Activated B cell treated with CpG ODN at 0.5 μM for 24 hours (primary cell): ENCODE data around the gene PTCHD1. TPM values are rescaled to one million over a fixed set of nuclear protein-coding genes. Genes with fewer than 3 reads are reported as not detected.

Experiments used
- ATAC-seq: fragments of 200-7000 bp; cut with Tn5 transposase; one replicate; pipeline ENCODE4 v1.10.0; 2021; ENCODE audit warnings: low read depth, mild to moderate bottlenecking, moderate library complexity
- CTCF ChIA-PET: fragments of 350-600 bp; sonication (Branson Sonifier 250); formaldehyde crosslinking; loops from one replicate; lab custom pipeline; 2021; ENCODE audit warnings: antibody characterized with exemption; lab: Charles Lee
- POLR2A ChIA-PET: fragments of 350-600 bp; sonication (Branson Sonifier 250); formaldehyde crosslinking; loops from one replicate; lab custom pipeline; 2021; ENCODE audit warnings: antibody characterized with exemption; lab: Charles Lee
- DNase-seq: peaks from one replicate; pipeline ENCODE4 v3.0.0; 2022
- H3K27ac Mint-ChIP-seq: one replicate; pipeline ENCODE4 v1.8.0; 2020; ENCODE audit warnings: mixed read lengths
- H3K27me3 Mint-ChIP-seq: one replicate; pipeline ENCODE4 v1.8.0; 2021; ENCODE audit warnings: mixed read lengths
- H3K36me3 Mint-ChIP-seq: one replicate; pipeline ENCODE4 v1.8.0; 2021; ENCODE audit warnings: low read depth, mixed read lengths
- H3K4me1 Mint-ChIP-seq: one replicate; pipeline ENCODE4 v1.8.0; 2021; ENCODE audit warnings: mixed read lengths
- H3K4me3 Mint-ChIP-seq: one replicate; pipeline ENCODE4 v1.8.0; 2020; ENCODE audit warnings: mild to moderate bottlenecking, mixed read lengths
- H3K9me3 Mint-ChIP-seq: one replicate; pipeline ENCODE4 v1.8.0; 2020; ENCODE audit warnings: mixed read lengths
- intact Hi-C: fragments of 100-400 bp; cut with micrococcal nuclease; formaldehyde crosslinking; loops from one replicate; pipeline ENCODE4 v1.15.1; 2024
- total RNA-seq: library from RNA; stranded (reverse); gene quantifications from 2 replicates; pipeline ENCODE4 v1.2.3, GENCODE V29; 2022
- TF ChIP-seq, protein P1 (sequence below): fragments of 200-600 bp; IDR thresholded peaks from one replicate; pipeline ENCODE4 v1.8.0; 2022; ENCODE audit warnings: antibody characterized with exemption, mild to moderate bottlenecking

The PTCHD1 gene
- total RNA-seq, 1 donor from 2014 or later, result 0.02 TPM

DNA sequence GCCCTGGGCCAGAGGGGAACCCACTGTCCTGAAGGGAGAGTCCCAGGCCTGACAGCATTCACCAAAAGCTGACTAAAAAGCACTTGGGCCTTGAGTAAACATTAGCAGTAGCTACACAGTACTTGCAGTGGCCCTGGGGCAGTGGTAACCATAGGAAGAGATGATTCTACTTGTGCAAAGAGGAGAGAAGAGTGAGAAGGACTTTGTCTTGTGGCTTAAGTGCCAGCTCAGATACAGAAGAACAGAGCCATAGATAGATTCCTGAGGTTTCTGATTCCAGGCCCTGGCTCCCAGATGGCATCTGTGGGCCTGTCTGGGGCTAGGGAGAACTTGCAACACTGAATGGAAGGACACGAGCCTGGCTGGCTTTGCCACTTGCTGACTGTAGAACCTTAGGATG is 100.5 kb downstream of the PTCHD1 start:
- intact Hi-C loops, result no loop called here
- no peak for ATAC-seq
- CTCF ChIA-PET, result no interaction called here
- H3K4me1 Mint-ChIP-seq, result no peaks in the 10 kb centered on the region
- POLR2A ChIA-PET, result no interaction called here
- TF ChIP-seq, protein P1, sequence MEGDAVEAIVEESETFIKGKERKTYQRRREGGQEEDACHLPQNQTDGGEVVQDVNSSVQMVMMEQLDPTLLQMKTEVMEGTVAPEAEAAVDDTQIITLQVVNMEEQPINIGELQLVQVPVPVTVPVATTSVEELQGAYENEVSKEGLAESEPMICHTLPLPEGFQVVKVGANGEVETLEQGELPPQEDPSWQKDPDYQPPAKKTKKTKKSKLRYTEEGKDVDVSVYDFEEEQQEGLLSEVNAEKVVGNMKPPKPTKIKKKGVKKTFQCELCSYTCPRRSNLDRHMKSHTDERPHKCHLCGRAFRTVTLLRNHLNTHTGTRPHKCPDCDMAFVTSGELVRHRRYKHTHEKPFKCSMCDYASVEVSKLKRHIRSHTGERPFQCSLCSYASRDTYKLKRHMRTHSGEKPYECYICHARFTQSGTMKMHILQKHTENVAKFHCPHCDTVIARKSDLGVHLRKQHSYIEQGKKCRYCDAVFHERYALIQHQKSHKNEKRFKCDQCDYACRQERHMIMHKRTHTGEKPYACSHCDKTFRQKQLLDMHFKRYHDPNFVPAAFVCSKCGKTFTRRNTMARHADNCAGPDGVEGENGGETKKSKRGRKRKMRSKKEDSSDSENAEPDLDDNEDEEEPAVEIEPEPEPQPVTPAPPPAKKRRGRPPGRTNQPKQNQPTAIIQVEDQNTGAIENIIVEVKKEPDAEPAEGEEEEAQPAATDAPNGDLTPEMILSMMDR, result no peak
- no peak overlapping the region for H3K4me3 Mint-ChIP-seq
- no peak overlapping the region for H3K27ac Mint-ChIP-seq
- DNase-seq, result no peak
- peaks cover 3% of the 10 kb centered on the region for H3K9me3 Mint-ChIP-seq
- H3K36me3 Mint-ChIP-seq, result no peaks in the 10 kb centered on the region
- H3K27me3 Mint-ChIP-seq, result no peaks in the 10 kb centered on the region

DNA sequence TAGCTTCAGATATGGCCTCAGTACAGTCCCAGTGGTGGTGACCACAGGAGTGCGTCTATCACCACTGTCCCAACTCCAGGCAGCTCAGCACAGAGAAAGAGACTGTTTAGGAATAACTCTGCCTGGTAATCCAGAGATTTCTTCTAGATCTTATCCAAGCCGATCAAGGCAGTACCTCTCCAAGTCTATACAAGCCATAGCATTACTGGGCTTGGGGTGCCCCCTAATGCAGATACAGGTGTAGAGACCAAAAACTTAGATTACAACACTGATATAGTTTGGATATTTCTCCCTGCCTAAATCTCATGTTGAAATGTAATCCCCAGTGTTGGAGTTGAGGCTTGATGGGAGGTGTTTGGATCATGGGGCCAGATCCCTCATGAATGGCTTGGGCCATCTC is 100.9 kb downstream of the PTCHD1 start:
- no peak for DNase-seq
- ChIA-PET CTCF (no interaction called here), POLR2A (no interaction called here)
- H3K9me3 Mint-ChIP-seq, result peaks cover 3% of the 10 kb centered on the region
- no peaks in the 10 kb centered on the region for H3K27me3 Mint-ChIP-seq
- no peak overlapping the region for H3K27ac Mint-ChIP-seq
- TF ChIP-seq, protein P1, result no peak
- ATAC-seq, result no peak
- H3K4me1 Mint-ChIP-seq, result no peaks in the 10 kb centered on the region
- intact Hi-C loops, result no loop called here
- no peak overlapping the region for H3K4me3 Mint-ChIP-seq
- H3K36me3 Mint-ChIP-seq, result no peaks in the 10 kb centered on the region

DNA sequence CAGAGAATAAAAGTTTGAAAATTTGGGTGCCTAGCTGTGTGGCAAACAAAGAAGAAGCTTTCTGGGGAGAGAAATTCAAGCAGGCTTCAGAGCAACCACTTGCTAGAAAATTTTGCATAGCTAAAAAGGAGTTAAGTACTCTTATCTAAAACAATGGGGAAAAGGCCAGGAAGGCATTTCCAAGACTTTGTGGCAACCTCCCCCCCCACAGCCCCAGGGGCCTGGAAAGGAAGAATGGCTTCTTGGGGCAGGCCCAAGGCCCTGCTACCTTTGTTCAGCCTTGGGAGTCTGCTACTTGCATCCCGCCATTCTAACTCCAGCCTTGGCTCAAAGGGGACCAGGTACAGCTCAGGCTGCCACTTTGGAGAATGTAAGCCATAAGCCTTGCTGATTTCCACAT is 102.2 kb downstream of the PTCHD1 start:
- TF ChIP-seq, protein P1, result no peak
- POLR2A ChIA-PET, result no interaction called here
- Mint-ChIP-seq H3K27me3 (no peaks in the 10 kb centered on the region), H3K4me1 (no peaks in the 10 kb centered on the region), H3K27ac (no peak overlapping the region), H3K4me3 (no peak overlapping the region), H3K9me3 (peaks cover 5% of the 10 kb centered on the region), H3K36me3 (no peaks in the 10 kb centered on the region)
- ATAC-seq (no peak), DNase-seq (no peak)
- intact Hi-C loops, result no loop called here
- CTCF ChIA-PET, result no interaction called here

DNA sequence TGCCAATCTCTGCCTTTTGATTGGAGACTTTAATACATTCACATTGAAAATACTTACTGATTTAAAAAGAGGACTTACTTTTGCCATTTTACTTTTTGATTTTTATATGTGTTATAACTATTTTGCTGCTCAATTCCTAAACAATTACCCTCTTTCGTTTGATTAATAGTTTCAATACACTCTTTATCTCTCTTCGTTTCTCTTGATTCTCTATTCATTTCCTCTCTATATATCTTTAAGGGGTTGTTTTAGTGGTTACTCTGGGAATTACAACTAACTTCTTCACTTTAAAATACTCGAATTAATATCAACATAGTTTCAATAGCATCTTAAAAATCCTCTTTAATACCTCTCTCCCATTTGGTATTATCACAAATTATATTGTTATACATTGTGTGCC is 116.6 kb downstream of the PTCHD1 start:
- ATAC-seq (no peak), DNase-seq (no peak)
- Mint-ChIP-seq H3K27ac (no peak overlapping the region), H3K36me3 (no peaks in the 10 kb centered on the region), H3K27me3 (no peaks in the 10 kb centered on the region), H3K4me1 (no peaks in the 10 kb centered on the region), H3K9me3 (no peaks in the 10 kb centered on the region), H3K4me3 (no peak overlapping the region)
- TF ChIP-seq, protein P1, result no peak
- ChIA-PET CTCF (no interaction called here), POLR2A (no interaction called here)
- intact Hi-C loops, result no loop called here
